ENCODE data around the gene SLC19A1. TPM values are rescaled to one million over a fixed set of nuclear protein-coding genes. Genes with fewer than 3 reads are reported as not detected.
A peak's percentile ranks its signal among the peaks of the same experiment; 100 is the strongest.

The SLC19A1 gene
- total and polyA plus RNA-seq, 4 donors: 8.4 to 28.0 (median 13.0) TPM

- Histone ChIP-seq H3K36me3 (ENCODE audit: control insufficient read depth in 4 of 4, insufficient read depth in 3 of 4, low read depth in 1 of 4, low read length in 3 of 4) (peaks cover 0 to 5% (median 1%) of the 10 kb centered on the region in 4 donors), H3K9ac (ENCODE audit: low read depth in 1 of 2, low read length in 2 of 2) (no peak overlapping the region), H3K4me3 (ENCODE audit: low read depth in 1 of 3, low read length in 3 of 3) (peak overlapping the region in 1 of 3 donors; percentile 84), H3K9me3 (ENCODE audit: control insufficient read depth in 4 of 4, low read length in 3 of 4) (no peaks in the 10 kb centered on the region), H3K27ac (ENCODE audit: low read depth in 1 of 2, low read length in 2 of 2) (peak overlapping the region in 1 of 2 donors; percentile 38), H3K27me3 (ENCODE audit: control insufficient read depth in 4 of 4, insufficient read depth in 4 of 4, low read length in 3 of 4) (no peaks in the 10 kb centered on the region), H3K4me1 (ENCODE audit: control insufficient read depth in 4 of 4, insufficient read depth in 4 of 4, low read length in 3 of 4) (peaks cover 25 to 82% (median 72%) of the 10 kb centered on the region in 4 donors)
- TF ChIP-seq RXRA (IDR thresholded peaks at IDR 0.05) (peak in 1 of 2 donors; percentile 43), SP1 (IDR thresholded peaks at IDR 0.05) (no peak), HNF4A (conservative IDR thresholded peaks at IDR 0.05) (peak; percentile 71)
- DNase-seq (ENCODE audit: low spot score): no peak
- 64% methylated on average over 23 of the region's 23 CpGs for WGBS
These were observed 82.8 kb downstream of the SLC19A1 start for GRCh38 chr21:45459171-45460010.

- Histone ChIP-seq H3K27me3 (ENCODE audit: control insufficient read depth in 4 of 4, insufficient read depth in 4 of 4, low read length in 3 of 4) (no peaks in the 10 kb centered on the region), H3K4me3 (ENCODE audit: low read depth in 1 of 3, low read length in 3 of 3) (peak overlapping the region; percentile 41 to 90 (median 84)), H3K4me1 (ENCODE audit: control insufficient read depth in 4 of 4, insufficient read depth in 4 of 4, low read length in 3 of 4) (peaks cover 26 to 83% (median 72%) of the 10 kb centered on the region in 4 donors), H3K9me3 (ENCODE audit: control insufficient read depth in 4 of 4, low read length in 3 of 4) (no peaks in the 10 kb centered on the region), H3K9ac (ENCODE audit: low read depth in 1 of 2, low read length in 2 of 2) (peak overlapping the region; percentile 14 to 16), H3K27ac (ENCODE audit: low read depth in 1 of 2, low read length in 2 of 2) (peak overlapping the region in 1 of 2 donors; percentile 64), H3K36me3 (ENCODE audit: control insufficient read depth in 4 of 4, insufficient read depth in 3 of 4, low read depth in 1 of 4, low read length in 3 of 4) (peaks cover 0 to 5% (median 1%) of the 10 kb centered on the region in 4 donors)
- WGBS: 41% methylated on average over 30 of the region's 30 CpGs
- TF ChIP-seq CTCF (IDR thresholded peaks at IDR 0.05; ENCODE audit: low read depth, low read length, missing input control): no peak
- no peak for TF ChIP-seq RXRA (IDR thresholded peaks at IDR 0.05)
- TF ChIP-seq ATF3 (IDR thresholded peaks at IDR 0.05): no peak
- no peak for TF ChIP-seq SP1 (IDR thresholded peaks at IDR 0.05)
- TF ChIP-seq TAF1 (conservative IDR thresholded peaks at IDR 0.05): no peak
- no peak for TF ChIP-seq REST (IDR thresholded peaks at IDR 0.05)
- no peak for TF ChIP-seq GABPA (IDR thresholded peaks at IDR 0.05 in 1 of 2, conservative IDR thresholded peaks at IDR 0.05 in 1 of 2)
- TF ChIP-seq RAD21 (IDR thresholded peaks at IDR 0.05): no peak
- no peak for TF ChIP-seq FOXA2 (IDR thresholded peaks at IDR 0.05)
- no peak for TF ChIP-seq HNF4G (IDR thresholded peaks at IDR 0.05)
- TF ChIP-seq JUND (IDR thresholded peaks at IDR 0.05): no peak
- TF ChIP-seq, protein P1, sequence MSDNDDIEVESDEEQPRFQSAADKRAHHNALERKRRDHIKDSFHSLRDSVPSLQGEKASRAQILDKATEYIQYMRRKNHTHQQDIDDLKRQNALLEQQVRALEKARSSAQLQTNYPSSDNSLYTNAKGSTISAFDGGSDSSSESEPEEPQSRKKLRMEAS (IDR thresholded peaks at IDR 0.05): no peak
- no peak for DNase-seq (ENCODE audit: low spot score)
These were observed 83.7 kb downstream of the SLC19A1 start for GRCh38 chr21:45458281-45459170.
